ENCODE measurements around the gene PHACTR3.

- no peak for TF ChIP-seq CTCF (IDR thresholded peaks at IDR 0.05)
- no peak for TF ChIP-seq POLR2A (IDR thresholded peaks at IDR 0.05)
Measured at GRCh38 chr20:59587570-59587969, 16.8 kb upstream of the PHACTR3 start.

Data from lower leg skin (tissue), 3 donors.